Measurements from ENCODE around the gene AURKAIP1.

AURKAIP1 gene

DNA sequence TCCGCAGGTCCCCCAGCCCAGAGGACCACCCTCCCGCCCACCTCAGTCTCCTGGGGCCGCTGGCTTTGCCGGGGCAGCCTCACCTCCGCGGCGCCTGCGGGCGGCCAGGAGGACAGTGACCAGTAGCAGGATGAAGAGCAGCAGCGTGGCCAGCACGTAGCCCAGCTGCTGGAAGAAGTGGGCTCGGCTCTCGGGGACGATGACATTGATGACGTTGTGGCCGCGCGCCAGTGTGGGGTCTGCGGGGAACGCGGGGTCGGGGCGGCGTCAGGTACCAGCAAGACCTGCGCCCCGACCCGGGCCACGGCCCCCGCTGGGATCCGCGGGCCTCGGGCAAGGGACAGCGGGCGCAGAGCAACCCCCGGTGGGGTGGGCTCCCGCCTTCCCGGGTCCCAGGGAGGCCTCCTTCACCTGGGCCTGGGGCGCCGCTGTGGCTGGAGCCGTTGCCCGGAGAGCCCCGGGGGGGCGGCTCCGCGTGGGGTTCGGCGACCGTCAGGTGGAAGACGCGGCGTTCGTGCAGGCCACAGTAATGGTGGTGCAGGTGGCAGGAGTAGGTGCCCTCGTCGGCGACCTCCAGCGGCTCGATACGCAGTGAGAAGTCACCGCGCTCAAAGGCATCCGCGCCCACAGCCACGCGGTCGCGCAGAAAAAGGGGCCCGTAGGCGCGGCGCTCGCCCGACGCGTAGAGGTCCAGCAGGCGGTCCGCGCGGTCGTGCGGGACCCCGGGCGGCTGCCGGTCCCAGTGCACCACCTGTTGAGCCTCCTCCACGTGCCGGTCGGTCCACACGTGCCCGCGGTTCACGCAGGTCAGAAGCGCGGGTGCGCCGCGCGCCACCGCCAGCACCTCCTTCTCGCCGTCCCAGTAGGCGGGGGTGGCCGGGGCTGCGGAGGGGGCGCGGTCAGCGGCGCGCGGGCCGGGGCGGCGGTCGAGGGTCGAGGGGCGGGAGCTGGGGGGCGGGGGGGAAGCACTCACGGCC lies 20.4 kb downstream of the AURKAIP1 start:
- no peak overlapping the region for H3K4me3 ChIP-seq (replicated peaks in 1 of 2; ENCODE audit: low read depth in 2 of 2, low read length in 2 of 2)
- TF ChIP-seq, protein P1, sequence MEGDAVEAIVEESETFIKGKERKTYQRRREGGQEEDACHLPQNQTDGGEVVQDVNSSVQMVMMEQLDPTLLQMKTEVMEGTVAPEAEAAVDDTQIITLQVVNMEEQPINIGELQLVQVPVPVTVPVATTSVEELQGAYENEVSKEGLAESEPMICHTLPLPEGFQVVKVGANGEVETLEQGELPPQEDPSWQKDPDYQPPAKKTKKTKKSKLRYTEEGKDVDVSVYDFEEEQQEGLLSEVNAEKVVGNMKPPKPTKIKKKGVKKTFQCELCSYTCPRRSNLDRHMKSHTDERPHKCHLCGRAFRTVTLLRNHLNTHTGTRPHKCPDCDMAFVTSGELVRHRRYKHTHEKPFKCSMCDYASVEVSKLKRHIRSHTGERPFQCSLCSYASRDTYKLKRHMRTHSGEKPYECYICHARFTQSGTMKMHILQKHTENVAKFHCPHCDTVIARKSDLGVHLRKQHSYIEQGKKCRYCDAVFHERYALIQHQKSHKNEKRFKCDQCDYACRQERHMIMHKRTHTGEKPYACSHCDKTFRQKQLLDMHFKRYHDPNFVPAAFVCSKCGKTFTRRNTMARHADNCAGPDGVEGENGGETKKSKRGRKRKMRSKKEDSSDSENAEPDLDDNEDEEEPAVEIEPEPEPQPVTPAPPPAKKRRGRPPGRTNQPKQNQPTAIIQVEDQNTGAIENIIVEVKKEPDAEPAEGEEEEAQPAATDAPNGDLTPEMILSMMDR (IDR thresholded peaks at IDR 0.05; ENCODE audit: low read depth, low read length) = no peak
- no peak for DNase-seq (ENCODE audit: low read depth in 2 of 2)

DNA sequence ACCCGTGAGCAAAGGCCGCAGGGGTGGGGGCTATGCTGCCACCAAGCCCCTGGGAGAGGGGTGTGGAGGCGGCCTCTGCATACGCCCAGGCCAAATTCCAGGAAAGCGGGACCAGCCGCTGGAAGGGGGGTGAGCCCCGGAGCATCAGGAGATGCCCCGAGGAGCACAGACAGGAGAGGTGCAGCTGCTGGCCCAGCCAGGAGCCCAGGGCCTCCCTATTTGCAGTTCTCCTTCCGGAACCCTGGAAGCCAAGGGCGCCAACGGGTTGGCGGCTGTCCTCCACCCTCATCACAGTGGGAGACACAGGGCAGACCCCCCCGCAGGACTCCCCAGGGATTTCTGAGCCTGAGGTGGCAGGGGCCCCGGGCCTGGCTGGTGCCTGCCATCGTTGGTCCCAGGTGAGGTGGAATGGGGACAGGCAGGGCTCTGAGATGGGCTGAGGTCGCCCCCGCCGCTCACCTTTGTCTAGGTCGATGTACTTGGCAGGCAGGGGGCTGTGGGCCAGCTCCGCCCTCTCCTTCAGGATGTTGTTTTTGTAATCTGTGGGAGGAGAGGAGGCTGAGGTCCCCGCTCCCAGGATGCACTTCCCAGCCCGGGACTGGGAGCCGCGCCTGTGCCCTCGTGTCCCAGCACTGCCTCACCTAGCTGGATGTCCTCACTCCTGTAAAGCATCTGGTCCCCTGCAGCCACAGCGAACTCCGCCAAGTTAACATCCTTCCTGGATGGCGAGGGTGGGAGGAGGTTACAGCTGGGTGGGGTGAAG lies 21.4 kb downstream of the AURKAIP1 start:
- TF ChIP-seq, protein P1 (IDR thresholded peaks at IDR 0.05; ENCODE audit: low read depth, low read length) = no peak
- DNase-seq (ENCODE audit: low read depth in 2 of 2) = no peak
- H3K4me3 ChIP-seq (replicated peaks in 1 of 2; ENCODE audit: low read depth in 2 of 2, low read length in 2 of 2) = no peak overlapping the region

DNA sequence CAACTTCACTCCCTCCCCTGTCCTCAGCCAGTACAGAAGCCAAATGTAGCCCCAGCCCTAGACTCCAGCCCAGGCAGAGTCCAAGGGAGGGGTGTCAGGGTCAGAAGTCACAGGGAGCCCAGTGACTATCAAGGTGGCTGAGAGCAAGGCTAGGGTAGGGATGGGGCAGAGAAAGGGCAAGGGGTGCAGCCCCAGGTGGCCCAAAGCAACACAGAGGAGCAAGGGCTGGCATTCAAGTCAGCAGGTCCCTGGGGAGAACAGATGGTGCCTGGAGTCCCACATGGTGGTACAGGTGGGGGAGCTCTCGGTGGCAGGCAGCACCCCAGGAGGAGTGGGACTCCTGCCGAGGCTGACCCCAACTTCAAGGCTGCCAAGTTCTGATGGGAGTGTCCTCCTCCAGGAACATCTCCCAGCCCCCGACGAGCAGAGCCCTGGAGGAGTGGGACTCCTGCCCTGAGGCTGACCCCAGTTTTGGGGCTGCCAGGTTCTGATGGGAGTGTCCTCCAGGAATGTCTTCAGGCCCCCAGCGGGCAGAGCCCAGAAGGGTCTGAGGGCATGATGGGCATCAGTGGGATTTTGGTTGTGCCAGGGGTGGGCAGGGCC lies 22.1 kb downstream of the AURKAIP1 start:
- H3K4me3 ChIP-seq (replicated peaks in 1 of 2; ENCODE audit: low read depth in 2 of 2, low read length in 2 of 2) = no peak overlapping the region

DNA sequence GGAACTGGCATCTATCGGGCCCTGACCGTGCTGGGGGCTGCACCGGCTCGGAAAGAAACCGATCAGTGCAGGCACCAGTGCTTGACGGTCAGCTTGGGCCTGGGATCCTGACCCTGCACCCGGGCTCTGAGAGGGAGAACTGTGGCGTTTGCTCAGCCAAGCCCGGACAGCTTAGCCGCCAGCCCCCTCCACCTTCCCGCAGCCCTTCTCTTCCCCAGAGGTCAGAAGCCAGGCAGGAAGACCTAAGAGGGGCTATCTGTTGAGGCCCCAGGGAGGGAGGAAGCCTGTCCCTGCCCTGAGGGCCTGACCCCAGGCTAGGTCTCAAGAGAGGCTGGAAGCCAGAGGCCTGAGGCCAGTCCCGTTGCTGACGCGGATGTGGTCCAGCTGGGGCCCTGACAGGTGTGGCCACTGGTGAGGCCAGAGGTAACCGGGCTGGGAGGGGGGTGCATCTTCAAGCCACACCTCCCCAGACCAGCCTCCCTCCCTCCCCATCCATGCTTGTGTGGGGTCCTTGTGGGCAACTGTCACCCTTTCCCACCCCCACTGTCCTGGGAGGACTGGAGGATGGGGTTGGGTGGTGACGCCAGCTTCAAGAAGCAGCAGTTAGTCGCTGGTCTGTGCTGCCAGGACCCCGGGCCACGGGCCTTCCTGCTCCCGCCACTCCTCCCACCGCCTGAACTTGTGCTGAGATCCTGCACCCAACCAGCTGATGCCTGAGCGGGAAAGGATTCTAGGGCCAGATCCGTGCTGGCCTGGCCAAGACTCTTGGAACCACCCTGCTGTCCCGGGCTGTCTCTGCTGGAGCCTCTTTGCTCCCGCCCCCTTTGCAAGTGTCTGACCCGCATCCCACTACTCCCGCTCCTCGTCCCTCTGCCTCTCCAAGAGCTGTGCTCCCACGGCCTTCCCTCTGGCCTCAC lies 23.2 kb downstream of the AURKAIP1 start:
- peak in 1 of 2 donors; percentile 45 for DNase-seq (ENCODE audit: low read depth in 2 of 2)
- H3K4me3 ChIP-seq (replicated peaks in 1 of 2; ENCODE audit: low read depth in 2 of 2, low read length in 2 of 2) = peak overlapping the region; percentile 1 to 8
- TF ChIP-seq, protein P1 (IDR thresholded peaks at IDR 0.05; ENCODE audit: low read depth, low read length) = no peak

More for the DNA sequence above, 22.1 kb downstream of the AURKAIP1 start:
- TF ChIP-seq, protein P1 (IDR thresholded peaks at IDR 0.05; ENCODE audit: low read depth, low read length) = no peak
- no peak for DNase-seq (ENCODE audit: low read depth in 2 of 2)

DNA sequence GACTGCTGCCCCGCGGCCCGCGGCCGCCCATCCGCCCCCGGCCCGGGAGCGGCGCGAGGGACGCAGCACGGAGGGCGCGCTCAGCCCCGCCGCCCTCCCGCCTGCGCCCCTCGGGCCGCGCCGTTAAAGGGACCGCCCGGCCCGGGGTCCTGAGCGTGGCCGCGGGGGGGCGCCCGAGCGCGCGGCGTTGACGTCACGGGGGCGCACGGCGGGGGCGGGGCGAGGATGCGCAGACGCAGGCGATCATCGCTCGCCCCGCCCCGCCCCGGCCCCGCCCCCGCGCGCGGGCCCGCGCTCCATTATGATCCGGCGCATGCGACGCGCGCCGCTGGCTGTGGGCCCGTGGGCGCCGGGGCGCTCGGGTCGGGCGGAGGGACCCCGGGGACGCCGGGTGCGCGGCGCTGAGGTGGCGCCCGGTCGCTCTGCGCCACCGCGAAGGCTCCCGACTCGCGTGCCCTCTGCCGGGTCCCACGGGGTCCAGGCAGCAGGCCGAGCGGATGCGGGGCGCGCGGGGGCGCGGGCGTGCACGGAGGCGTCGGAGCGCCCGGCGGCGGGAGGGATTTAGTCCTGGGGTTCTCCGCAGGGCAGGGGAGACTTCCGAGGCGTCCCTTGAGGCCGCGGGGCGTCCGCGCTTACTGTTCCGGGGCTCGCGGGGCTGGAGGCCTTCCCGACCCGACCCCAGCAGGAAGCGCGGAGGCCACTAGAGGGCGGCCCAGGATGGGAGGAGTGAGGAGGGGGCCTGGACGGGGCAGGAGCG lies 25.6 kb downstream of the AURKAIP1 start, which contains the start of gene DVL1:
DVL1 (minus strand) TSS at position 163 of the 757 bp plus-strand sequence. CDS start 353 bp downstream, outside the sequence.
- peak within 1 kb of the TSS; percentile 73 to 74 for H3K4me3 ChIP-seq (replicated peaks in 1 of 2; ENCODE audit: low read depth in 2 of 2, low read length in 2 of 2)
- DNase-seq (ENCODE audit: low read depth in 2 of 2) = peak; percentile 53 to 70
- TF ChIP-seq, protein P1 (IDR thresholded peaks at IDR 0.05; ENCODE audit: low read depth, low read length) = peak; percentile 47
